HG02588 (cell line): ENCODE measurements around the gene KCNJ5.

Experiments used
- ATAC-seq: cut with Tn5 transposase; IDR thresholded peaks from one replicate; pipeline ENCODE4 v1.9.1; 2021; ENCODE audit warnings: mild to moderate bottlenecking, moderate library complexity; ENCODE audit not compliant: unreplicated experiment

The KCNJ5 gene

GRCh38 chr11:128893578-128894285 lies 2.6 kb downstream of the KCNJ5 start:
- peak; percentile 64 for ATAC-seq

DNA sequence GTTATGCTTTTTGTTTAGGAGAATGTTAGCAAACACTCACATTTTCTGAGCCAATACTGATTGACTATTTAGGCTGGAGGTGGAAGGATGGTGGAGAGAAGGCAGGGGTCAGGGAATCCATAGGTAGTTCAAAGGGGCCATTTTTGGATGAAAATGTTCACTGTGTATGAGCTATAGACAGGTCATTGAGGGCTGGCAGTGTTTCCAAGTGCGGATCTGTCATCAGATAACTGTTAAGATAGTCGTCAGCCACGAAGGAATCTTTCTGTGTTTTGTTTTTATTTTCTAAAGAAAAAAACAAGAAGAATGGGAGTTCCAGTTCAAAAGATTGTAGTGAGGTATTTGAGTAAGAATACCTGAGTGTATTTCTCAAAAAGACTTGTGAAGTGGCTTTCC lies 3.1 kb downstream of the KCNJ5 start:
- no peak for ATAC-seq

DNA sequence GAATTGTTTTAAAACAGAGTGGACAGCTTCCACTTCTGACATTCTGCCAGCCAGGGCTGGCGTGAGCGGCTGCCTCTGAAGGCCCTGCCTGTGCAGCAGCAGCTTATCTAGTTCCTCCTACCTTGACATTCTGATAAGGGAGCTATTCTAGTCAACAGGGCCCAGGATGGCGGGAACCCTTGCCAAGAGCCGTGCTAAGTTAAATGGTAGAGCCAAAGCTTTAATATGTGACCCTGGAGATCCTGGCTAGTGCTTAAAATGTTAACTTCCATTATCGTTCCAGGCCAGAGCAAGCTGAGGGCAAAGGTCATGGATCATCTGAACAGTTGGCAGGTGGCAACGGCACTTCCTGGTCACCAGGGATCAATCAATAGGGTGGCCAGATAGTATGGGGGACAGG lies 3.5 kb downstream of the KCNJ5 start:
- ATAC-seq = no peak

DNA sequence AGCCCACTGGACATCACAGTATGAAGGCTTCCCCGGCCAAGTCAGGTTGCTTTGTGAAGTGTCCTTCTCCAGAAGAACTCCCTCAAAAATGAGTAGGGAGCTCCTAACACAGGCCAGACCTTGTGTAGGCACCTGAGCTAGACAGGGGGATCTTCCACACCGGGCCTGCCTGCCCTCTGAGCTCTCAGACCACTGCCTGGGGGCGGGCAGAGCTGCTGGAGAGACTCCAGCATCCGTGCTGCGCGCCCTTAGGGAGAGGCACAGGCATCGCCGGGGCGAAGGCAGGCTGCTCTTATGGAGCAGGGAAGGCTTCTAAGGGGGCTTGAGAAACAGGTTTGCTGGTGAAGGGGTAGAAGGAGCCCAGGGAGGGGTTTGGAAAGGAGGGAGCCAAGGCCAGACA lies 4.4 kb downstream of the KCNJ5 start:
- no peak for ATAC-seq

DNA sequence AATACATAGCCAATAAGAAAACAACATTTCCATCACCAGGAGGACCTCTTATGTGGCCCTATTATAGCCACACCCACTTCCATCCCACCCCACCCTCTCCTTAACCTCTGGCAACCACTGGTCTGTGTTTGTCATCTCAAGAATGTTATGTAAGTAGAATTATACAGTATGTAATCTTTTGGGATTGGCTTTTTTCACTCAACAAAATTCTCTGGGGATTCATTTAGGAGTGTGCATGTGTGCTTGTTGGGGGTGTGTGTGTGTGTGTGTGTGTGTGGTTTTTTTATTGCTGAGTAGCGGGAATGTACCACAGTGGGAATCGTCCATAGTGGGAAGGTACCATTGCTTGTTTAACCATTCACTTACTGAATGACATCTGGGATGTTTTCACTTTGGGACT lies 5.2 kb downstream of the KCNJ5 start:
- no peak for ATAC-seq

DNA sequence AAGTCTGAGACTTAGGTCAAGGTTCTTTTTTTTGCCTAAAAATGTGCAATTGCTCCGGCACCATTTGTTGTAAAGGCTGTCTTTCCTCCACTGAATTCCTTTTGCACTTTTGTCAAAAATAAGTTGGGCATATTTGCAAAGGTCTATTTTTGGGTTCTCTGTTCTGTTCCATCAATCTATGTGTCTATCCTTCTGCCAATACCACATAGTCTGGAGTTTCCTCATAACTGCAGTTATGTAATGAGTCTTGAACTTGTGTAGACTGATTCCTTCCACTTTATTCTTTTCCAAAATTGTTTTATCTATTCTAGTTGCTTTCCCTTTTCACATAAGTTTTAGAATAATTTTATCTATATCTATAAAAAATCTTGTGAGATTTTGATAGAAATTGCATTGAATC lies 6.7 kb downstream of the KCNJ5 start:
- ATAC-seq = no peak

DNA sequence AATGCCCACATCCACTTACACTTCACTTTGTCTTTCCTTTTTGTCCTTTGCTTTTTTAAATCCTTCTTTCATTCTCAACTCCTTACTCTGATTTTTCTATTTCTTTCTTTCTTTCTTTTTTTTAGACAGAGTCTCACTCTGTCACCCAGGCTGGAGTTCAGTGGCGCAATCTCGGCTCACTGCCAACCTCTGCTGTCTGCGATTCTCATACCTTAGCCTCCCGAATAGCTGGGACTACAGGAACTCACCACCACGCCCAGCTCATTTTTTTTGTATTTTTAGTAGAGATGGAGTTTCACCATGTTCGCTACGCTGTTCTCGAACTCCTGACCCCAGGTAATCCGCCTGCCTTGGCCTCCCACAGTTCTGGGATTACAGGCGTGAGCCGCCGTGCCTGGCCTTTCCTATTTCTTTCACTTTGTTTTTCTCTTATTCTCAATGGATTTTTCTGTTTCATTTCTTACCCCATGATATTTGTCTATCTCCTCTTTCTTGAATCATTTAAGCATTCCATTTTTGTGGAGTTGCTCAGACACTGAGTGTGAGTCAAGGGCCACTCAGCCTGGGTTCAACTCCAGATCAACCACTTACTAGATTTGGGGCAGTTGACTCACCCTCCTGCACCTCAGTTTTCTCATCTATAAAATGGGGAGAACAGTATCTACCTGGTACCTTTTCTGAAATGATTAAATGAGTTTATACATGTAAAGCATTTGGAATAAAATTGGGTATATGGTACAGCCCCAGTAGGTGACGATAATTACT lies 7.6 kb downstream of the KCNJ5 start:
- no peak for ATAC-seq

- no peak for ATAC-seq
Measured at GRCh38 chr11:128900468-128900867, 9.3 kb downstream of the KCNJ5 start.

DNA sequence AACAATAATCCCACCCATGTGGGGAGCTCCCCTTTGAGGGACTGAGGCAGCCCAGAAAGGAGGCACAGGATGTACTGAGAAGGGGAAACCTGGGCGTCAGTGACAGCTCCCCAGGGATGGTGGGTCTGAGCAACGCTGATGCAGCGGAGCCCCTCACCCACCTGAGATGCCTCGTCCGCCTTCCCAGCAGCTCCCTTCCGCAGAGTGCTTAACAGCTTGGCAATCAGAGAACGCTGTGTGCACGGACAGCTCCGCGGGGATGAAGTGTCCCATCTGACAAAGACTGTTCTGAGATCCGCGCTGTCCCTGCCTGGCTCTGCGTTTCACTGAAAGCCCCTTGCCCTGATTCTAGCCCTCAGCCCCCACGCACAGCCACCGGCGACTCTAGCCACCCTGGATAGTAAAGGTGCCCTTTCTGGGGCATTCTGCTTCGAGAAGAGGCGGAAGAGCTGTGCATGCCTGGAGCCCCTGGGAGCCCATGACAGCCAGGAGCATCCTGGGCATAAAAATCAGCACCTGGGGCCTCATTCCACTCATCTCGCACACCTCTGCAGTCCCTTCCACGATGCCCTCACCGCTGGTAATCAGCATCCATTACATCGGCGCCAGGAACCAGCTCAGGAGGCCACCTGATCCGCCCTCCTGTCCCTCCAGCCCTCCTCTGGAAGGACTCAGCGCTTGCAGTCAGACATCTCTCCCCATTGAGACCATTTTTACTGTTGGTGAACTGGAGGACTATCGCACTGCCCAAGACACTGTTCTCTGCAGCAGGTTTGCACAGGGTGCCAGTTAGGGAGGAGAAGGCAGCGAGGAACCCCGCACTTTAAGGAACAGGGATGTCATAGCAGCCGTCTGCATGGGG lies 10.7 kb downstream of the KCNJ5 start:
- ATAC-seq = no peak

GRCh38 chr11:128902515-128903066 lies 11.4 kb downstream of the KCNJ5 start:
- no peak for ATAC-seq

DNA sequence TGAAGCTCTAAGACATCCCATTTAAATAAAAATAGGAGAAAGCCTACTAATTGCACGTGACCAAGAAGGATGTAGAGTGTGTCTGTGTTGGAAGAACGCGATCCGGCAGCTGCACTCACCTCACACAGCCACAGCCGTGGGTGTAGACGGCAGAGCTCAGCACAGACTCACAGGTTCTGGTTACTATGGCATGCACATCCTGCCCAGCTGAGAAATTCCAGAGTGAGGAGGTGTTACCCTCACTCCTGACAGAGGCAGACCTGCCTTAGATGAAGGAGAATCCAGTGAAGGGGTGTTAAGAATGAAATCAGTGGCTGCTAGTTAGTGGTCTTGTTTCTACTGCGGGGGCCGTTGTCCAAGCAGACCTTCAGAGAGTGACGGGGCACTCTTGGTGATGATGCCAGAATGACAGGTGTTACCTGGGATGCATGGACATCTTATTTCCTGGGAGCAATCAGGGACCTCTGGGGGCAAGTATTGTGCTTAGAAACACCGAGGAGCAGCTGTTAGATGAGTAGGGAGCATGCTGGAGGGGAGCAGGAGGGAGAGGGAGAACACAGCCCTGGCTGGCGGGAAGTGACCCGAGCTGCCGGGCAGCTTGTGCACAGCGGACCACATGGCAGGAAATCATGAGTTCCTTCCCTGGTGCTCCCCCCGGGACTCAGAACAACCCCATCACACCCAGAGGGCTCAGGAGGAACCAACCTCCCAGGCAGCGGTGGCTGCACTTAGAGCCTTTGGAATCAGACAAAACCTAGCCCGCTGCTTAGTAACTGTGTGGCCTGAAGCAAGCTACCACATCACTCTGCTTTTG lies 12.3 kb downstream of the KCNJ5 start:
- no peak for ATAC-seq

DNA sequence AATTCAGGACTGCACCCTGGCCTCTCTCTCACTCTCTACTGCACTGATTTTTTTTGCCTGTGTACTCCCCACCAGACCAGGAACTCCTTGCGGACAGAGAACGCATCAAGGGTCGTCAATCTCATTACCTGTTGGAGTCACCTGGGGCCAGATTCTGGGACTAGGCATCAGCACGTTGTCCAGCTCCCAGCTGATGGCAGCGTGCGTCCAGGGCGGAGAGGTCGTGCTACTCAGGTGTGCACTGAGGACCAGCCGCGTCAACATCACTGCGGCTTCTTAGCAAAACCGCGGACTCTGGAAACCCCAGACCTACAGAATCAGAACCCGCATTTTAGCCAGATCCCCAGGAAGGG lies 13.1 kb downstream of the KCNJ5 start:
- ATAC-seq = no peak

GRCh38 chr11:128904656-128905344 lies 13.6 kb downstream of the KCNJ5 start:
- ATAC-seq = peak; percentile 50

- ATAC-seq = peak; percentile 43
Measured at GRCh38 chr11:128905345-128906184, 14.4 kb downstream of the KCNJ5 start.

GRCh38 chr11:128906185-128907050 lies 15.3 kb downstream of the KCNJ5 start:
- ATAC-seq = no peak

DNA sequence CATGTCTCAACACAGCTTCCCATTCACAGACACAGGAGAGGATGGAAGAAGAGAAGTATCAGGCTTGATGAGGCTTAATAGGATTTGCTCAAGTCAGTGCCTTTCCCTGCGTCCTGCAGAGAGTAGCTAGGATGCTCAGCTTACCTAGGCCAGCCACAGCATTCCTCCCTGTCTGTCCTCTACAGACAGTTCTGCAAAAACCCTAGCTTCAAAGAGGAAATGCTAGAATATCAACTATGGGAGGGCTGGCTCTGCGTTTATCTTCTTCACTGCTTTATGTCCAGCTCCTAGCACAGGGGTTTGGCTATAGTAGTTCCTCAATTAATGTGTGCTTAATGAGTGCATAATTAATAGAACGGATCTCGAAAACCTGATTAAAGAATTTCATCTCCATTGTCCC lies 16.4 kb downstream of the KCNJ5 start:
- ATAC-seq = no peak

- ATAC-seq = no peak
Measured at GRCh38 chr11:128908391-128909246, 17.5 kb downstream of the KCNJ5 start.
